HEK293 (cell line): Measurements from ENCODE around the gene NAV2.

Experiments
- CTCF ChIA-PET: fragments of 350-600 bp; formaldehyde crosslinking; extraction: SDS; loops from one replicate; lab custom pipeline; 2021; ENCODE audit warnings: antibody characterized with exemption; lab: Yijun Ruan, JAX
- POLR2A ChIA-PET: fragments of 300-600 bp; formaldehyde crosslinking; extraction: SDS; loops from one replicate; lab custom pipeline; 2020; ENCODE audit warnings: antibody characterized with exemption, inconsistent platforms; lab: Yijun Ruan, JAX
- H3K27ac ChIP-seq: fragments of 200-500 bp; sonication (Bioruptor generic); 2 replicates; pipeline ENCODE4 v1.5.1; 2014; ENCODE audit warnings: low read depth, low read length, control low read depth, inconsistent platforms; ENCODE audit errors: extremely low read depth
- H3K36me3 ChIP-seq, 2 experiments: fragments of 200-500 bp in 1 of 2; sonication (Bioruptor generic) in 1 of 2; 1 replicate in 1 of 2; 2 replicates in 1 of 2; pipeline ENCODE4 v1.5.1; 2014 to 2017; ENCODE audit warnings: inconsistent platforms in 2 of 2, low read length in 2 of 2; ENCODE audit not compliant: control insufficient read depth in 2 of 2, insufficient read depth in 1 of 2
- H3K4me1 ChIP-seq: fragments of 200-500 bp; sonication (Bioruptor generic); 2 replicates; pipeline ENCODE4 v1.5.1; 2014; ENCODE audit warnings: mild to moderate bottlenecking, low read length, inconsistent platforms; ENCODE audit not compliant: control insufficient read depth, insufficient read depth
- H3K4me3 ChIP-seq: 2 replicates; pipeline ENCODE4 v1.5.1; 2011; ENCODE audit warnings: low read depth, mild to moderate bottlenecking, control low read depth, low read length, moderate library complexity
- H3K9me3 ChIP-seq: fragments of 200-500 bp; sonication (Bioruptor generic); 2 replicates; pipeline ENCODE4 v1.5.1; 2014; ENCODE audit warnings: low read depth, low read length, inconsistent platforms; ENCODE audit not compliant: control insufficient read depth, insufficient read depth
- BCL11B ChIP-seq: fragments of 450-650 bp; formaldehyde crosslinking; IDR thresholded peaks from 2 replicates; pipeline ENCODE4 v1.5.1; 2016; ENCODE audit warnings: low read depth, missing biosample characterization, missing genetic modification characterization
- EGR2 ChIP-seq: fragments of 450-650 bp; formaldehyde crosslinking; IDR thresholded peaks from 2 replicates; pipeline ENCODE4 v1.5.1; 2016; ENCODE audit warnings: low read depth, missing biosample characterization, missing genetic modification characterization
- GLI4 ChIP-seq: fragments of 450-650 bp; formaldehyde crosslinking; IDR thresholded peaks from 2 replicates; pipeline ENCODE4 v1.5.1; 2016; ENCODE audit warnings: missing biosample characterization, missing genetic modification characterization
- GLIS1 ChIP-seq: fragments of 450-650 bp; formaldehyde crosslinking; IDR thresholded peaks from 2 replicates; pipeline ENCODE4 v1.5.1; 2016; ENCODE audit warnings: missing biosample characterization, missing genetic modification characterization
- SCRT2 ChIP-seq: fragments of 450-650 bp; formaldehyde crosslinking; IDR thresholded peaks from 2 replicates; pipeline ENCODE4 v1.5.1; 2016; ENCODE audit warnings: missing biosample characterization, missing genetic modification characterization
- YY1 ChIP-seq: fragments of 450-650 bp; formaldehyde crosslinking; IDR thresholded peaks from 2 replicates; pipeline ENCODE4 v1.5.1; 2018; ENCODE audit warnings: missing biosample characterization, missing genetic modification characterization
- ZBTB48 ChIP-seq: fragments of 450-650 bp; formaldehyde crosslinking; IDR thresholded peaks from 2 replicates; pipeline ENCODE4 v1.5.1; 2016; ENCODE audit warnings: missing biosample characterization, missing genetic modification characterization
- ZFHX2 ChIP-seq: fragments of 450-650 bp; formaldehyde crosslinking; conservative IDR thresholded peaks from 2 replicates; pipeline ENCODE4 v1.5.1; 2016; ENCODE audit warnings: missing biosample characterization, missing genetic modification characterization
- ZFP3 ChIP-seq: fragments of 450-650 bp; formaldehyde crosslinking; IDR thresholded peaks from 2 replicates; pipeline ENCODE4 v1.5.1; 2016; ENCODE audit warnings: low read depth, missing biosample characterization, missing genetic modification characterization
- ZFP37 ChIP-seq: fragments of 450-650 bp; formaldehyde crosslinking; IDR thresholded peaks from 2 replicates; pipeline ENCODE4 v1.5.1; 2016; ENCODE audit warnings: missing biosample characterization, missing genetic modification characterization
- ZIC2 ChIP-seq: fragments of 450-650 bp; formaldehyde crosslinking; IDR thresholded peaks from 2 replicates; pipeline ENCODE4 v1.5.1; 2016; ENCODE audit warnings: missing biosample characterization, missing genetic modification characterization
- ZNF114 ChIP-seq: fragments of 450-650 bp; formaldehyde crosslinking; IDR thresholded peaks from 2 replicates; pipeline ENCODE4 v1.5.0; 2017; ENCODE audit warnings: missing biosample characterization, missing genetic modification characterization
- ZNF121 ChIP-seq: fragments of 450-650 bp; formaldehyde crosslinking; IDR thresholded peaks from 2 replicates; pipeline ENCODE4 v1.5.1; 2016; ENCODE audit warnings: missing biosample characterization, missing genetic modification characterization
- ZNF140 ChIP-seq: fragments of 450-650 bp; formaldehyde crosslinking; IDR thresholded peaks from 2 replicates; pipeline ENCODE4 v1.5.1; 2016; ENCODE audit warnings: missing biosample characterization, missing genetic modification characterization
- ZNF157 ChIP-seq: fragments of 450-650 bp; formaldehyde crosslinking; IDR thresholded peaks from 2 replicates; pipeline ENCODE4 v1.5.1; 2016; ENCODE audit warnings: missing biosample characterization, missing genetic modification characterization
- ZNF302 ChIP-seq: fragments of 450-650 bp; formaldehyde crosslinking; IDR thresholded peaks from 2 replicates; pipeline ENCODE4 v1.5.1; 2016; ENCODE audit warnings: missing biosample characterization, missing genetic modification characterization, low read depth
- ZNF571 ChIP-seq: fragments of 450-650 bp; formaldehyde crosslinking; IDR thresholded peaks from 2 replicates; pipeline ENCODE4 v1.5.0; 2017; ENCODE audit warnings: missing biosample characterization, missing genetic modification characterization
- ZNF621 ChIP-seq: fragments of 450-650 bp; formaldehyde crosslinking; IDR thresholded peaks from 2 replicates; pipeline ENCODE4 v1.5.1; 2017; ENCODE audit warnings: missing biosample characterization, missing genetic modification characterization
- ZNF747 ChIP-seq: fragments of 450-650 bp; formaldehyde crosslinking; IDR thresholded peaks from 2 replicates; pipeline ENCODE4 v1.5.1; 2016; ENCODE audit warnings: missing biosample characterization, missing genetic modification characterization
- TF ChIP-seq, protein P1 (sequence below): fragments of 450-650 bp; formaldehyde crosslinking; IDR thresholded peaks from 2 replicates; pipeline ENCODE4 v1.5.1; 2016; ENCODE audit warnings: missing biosample characterization, missing genetic modification characterization
- TF ChIP-seq, protein P2 (sequence below): fragments of 450-650 bp; formaldehyde crosslinking; IDR thresholded peaks from 2 replicates; pipeline ENCODE4 v1.5.1; 2016; ENCODE audit warnings: missing biosample characterization, missing genetic modification characterization
- TF ChIP-seq, protein P3 (sequence below): fragments of 450-650 bp; formaldehyde crosslinking; IDR thresholded peaks from 2 replicates; pipeline ENCODE4 v1.5.1; 2016; ENCODE audit warnings: missing biosample characterization, missing genetic modification characterization
- TF ChIP-seq, protein P4 (sequence below): fragments of 450-650 bp; formaldehyde crosslinking; IDR thresholded peaks from 2 replicates; pipeline ENCODE4 v1.5.1; 2016; ENCODE audit warnings: missing biosample characterization, missing genetic modification characterization
- TF ChIP-seq, protein P5 (sequence below): fragments of 450-650 bp; IDR thresholded peaks from 2 replicates; pipeline ENCODE4 v1.5.1; 2018; ENCODE audit warnings: missing biosample characterization, mild to moderate bottlenecking, missing genetic modification characterization

Gene NAV2

DNA sequence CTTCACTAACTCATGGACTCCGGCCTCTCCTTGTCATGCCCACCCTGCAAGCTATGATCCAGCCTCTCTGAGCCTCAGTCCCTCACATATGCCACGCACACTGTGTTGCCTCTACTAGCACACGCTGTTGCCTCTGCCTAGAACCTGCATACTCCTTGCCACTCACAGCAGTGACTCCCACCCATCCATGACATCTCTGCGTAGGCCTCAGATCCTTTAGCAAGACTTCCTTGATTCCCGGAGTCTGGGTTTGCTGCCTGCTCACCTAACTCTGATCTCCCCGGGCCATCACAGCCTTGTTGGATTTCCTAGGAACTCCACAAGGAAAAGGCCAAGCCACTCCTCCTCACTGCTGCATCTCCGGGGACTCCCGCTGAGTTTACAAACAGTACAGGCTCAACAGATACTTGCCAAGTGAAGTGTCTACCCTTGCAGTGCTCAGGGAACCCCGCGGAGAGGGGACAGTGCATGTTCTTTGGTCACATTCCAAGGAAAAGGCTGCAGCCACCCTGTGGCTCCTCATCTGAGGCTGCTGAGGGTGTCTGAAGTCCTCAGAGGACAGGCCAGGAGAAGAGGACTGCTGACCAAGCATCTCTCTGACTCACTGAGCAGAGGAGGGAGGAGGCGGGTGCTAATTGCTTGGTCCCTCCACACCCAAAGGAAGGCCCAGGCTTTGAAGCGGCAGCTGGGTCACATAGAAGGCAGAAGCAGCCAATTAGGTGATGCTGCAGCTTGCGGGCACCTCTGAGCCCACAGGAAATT lies 42.4 kb upstream of the NAV2 start:
- Histone ChIP-seq H3K9me3 (no peaks in the 10 kb centered on the region), H3K4me3 (no peak overlapping the region), H3K36me3 (no peaks in the 10 kb centered on the region), H3K27ac (no peak overlapping the region; the same call in 1 of the 2 replicates), H3K4me1 (peaks cover 4% of the 10 kb centered on the region; the same call in 1 of the 2 replicates)
- CTCF ChIA-PET = no interaction called here
- POLR2A ChIA-PET = no interaction called here
- no peak for TF ChIP-seq ZFP37 (tag by site-specific recombination)
- TF ChIP-seq ZNF302 (tag by site-specific recombination) = no peak
- TF ChIP-seq, protein P1, sequence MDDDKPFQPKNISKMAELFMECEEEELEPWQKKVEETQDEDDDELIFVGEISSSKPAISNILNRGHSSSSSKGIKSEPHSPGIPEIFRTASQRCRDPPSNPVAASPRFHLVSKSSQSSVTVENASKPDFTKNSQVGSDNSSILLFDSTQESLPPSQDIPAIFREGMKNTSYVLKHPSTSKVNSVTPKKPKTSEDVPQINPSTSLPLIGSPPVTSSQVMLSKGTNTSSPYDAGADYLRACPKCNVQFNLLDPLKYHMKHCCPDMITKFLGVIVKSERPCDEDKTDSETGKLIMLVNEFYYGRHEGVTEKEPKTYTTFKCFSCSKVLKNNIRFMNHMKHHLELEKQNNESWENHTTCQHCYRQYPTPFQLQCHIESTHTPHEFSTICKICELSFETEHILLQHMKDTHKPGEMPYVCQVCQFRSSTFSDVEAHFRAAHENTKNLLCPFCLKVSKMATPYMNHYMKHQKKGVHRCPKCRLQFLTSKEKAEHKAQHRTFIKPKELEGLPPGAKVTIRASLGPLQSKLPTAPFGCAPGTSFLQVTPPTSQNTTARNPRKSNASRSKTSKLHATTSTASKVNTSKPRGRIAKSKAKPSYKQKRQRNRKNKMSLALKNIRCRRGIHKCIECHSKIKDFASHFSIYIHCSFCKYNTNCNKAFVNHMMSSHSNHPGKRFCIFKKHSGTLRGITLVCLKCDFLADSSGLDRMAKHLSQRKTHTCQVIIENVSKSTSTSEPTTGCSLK (tag by site-specific recombination) = no peak
- TF ChIP-seq ZNF747 (tag by site-specific recombination) = no peak
- TF ChIP-seq, protein P2, sequence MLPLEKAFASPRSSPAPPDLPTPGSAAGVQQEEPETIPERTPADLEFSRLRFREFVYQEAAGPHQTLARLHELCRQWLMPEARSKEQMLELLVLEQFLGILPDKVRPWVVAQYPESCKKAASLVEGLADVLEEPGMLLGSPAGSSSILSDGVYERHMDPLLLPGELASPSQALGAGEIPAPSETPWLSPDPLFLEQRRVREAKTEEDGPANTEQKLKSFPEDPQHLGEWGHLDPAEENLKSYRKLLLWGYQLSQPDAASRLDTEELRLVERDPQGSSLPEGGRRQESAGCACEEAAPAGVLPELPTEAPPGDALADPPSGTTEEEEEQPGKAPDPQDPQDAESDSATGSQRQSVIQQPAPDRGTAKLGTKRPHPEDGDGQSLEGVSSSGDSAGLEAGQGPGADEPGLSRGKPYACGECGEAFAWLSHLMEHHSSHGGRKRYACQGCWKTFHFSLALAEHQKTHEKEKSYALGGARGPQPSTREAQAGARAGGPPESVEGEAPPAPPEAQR (tag by site-specific recombination) = no peak
- no peak for TF ChIP-seq ZNF114 (tag by site-specific recombination)
- no peak for TF ChIP-seq ZFP3 (tag by site-specific recombination)
- no peak for TF ChIP-seq ZBTB48 (tag by site-specific recombination)
- TF ChIP-seq ZNF140 (tag by site-specific recombination) = no peak
- TF ChIP-seq ZNF157 = no peak
- TF ChIP-seq, protein P3, sequence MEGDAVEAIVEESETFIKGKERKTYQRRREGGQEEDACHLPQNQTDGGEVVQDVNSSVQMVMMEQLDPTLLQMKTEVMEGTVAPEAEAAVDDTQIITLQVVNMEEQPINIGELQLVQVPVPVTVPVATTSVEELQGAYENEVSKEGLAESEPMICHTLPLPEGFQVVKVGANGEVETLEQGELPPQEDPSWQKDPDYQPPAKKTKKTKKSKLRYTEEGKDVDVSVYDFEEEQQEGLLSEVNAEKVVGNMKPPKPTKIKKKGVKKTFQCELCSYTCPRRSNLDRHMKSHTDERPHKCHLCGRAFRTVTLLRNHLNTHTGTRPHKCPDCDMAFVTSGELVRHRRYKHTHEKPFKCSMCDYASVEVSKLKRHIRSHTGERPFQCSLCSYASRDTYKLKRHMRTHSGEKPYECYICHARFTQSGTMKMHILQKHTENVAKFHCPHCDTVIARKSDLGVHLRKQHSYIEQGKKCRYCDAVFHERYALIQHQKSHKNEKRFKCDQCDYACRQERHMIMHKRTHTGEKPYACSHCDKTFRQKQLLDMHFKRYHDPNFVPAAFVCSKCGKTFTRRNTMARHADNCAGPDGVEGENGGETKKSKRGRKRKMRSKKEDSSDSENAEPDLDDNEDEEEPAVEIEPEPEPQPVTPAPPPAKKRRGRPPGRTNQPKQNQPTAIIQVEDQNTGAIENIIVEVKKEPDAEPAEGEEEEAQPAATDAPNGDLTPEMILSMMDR (tag by site-specific recombination) = no peak
- no peak for TF ChIP-seq BCL11B
- peak; percentile 84 for TF ChIP-seq ZFHX2
- TF ChIP-seq YY1 (tag by site-specific recombination) = no peak
- TF ChIP-seq, protein P4, sequence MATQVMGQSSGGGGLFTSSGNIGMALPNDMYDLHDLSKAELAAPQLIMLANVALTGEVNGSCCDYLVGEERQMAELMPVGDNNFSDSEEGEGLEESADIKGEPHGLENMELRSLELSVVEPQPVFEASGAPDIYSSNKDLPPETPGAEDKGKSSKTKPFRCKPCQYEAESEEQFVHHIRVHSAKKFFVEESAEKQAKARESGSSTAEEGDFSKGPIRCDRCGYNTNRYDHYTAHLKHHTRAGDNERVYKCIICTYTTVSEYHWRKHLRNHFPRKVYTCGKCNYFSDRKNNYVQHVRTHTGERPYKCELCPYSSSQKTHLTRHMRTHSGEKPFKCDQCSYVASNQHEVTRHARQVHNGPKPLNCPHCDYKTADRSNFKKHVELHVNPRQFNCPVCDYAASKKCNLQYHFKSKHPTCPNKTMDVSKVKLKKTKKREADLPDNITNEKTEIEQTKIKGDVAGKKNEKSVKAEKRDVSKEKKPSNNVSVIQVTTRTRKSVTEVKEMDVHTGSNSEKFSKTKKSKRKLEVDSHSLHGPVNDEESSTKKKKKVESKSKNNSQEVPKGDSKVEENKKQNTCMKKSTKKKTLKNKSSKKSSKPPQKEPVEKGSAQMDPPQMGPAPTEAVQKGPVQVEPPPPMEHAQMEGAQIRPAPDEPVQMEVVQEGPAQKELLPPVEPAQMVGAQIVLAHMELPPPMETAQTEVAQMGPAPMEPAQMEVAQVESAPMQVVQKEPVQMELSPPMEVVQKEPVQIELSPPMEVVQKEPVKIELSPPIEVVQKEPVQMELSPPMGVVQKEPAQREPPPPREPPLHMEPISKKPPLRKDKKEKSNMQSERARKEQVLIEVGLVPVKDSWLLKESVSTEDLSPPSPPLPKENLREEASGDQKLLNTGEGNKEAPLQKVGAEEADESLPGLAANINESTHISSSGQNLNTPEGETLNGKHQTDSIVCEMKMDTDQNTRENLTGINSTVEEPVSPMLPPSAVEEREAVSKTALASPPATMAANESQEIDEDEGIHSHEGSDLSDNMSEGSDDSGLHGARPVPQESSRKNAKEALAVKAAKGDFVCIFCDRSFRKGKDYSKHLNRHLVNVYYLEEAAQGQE (tag by site-specific recombination) = no peak
- TF ChIP-seq EGR2 (tag by site-specific recombination) = peak; percentile 83
- TF ChIP-seq, protein P5, sequence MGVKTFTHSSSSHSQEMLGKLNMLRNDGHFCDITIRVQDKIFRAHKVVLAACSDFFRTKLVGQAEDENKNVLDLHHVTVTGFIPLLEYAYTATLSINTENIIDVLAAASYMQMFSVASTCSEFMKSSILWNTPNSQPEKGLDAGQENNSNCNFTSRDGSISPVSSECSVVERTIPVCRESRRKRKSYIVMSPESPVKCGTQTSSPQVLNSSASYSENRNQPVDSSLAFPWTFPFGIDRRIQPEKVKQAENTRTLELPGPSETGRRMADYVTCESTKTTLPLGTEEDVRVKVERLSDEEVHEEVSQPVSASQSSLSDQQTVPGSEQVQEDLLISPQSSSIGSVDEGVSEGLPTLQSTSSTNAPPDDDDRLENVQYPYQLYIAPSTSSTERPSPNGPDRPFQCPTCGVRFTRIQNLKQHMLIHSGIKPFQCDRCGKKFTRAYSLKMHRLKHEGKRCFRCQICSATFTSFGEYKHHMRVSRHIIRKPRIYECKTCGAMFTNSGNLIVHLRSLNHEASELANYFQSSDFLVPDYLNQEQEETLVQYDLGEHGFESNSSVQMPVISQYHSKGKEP = 0 out of 2 replicates have a peak, but pooled peaks have one; percentile 9
- 0 out of 2 replicates have a peak, but pooled peaks have one; percentile 29 for TF ChIP-seq SCRT2 (tag by site-specific recombination)
- TF ChIP-seq ZNF121 = no peak
- no peak for TF ChIP-seq ZNF571 (tag by site-specific recombination)
- no peak for TF ChIP-seq GLI4
- TF ChIP-seq ZIC2 (tag by site-specific recombination) = peak; percentile 86
- TF ChIP-seq ZNF621 (tag by site-specific recombination) = no peak
- peak; percentile 81 for TF ChIP-seq GLIS1
